Epithelial cell of esophagus (primary cell): ENCODE measurements around the gene GLUD1.
"Not testable (repeated sequence)": the region's sequence is repeated elsewhere in the genome, so short reads cannot be mapped to it uniquely, and the experiment has no call there.

Source experiments
- DNase-seq: peaks from one replicate; pipeline ENCODE4 v3.0.0; 2010; ENCODE audit warnings: low read depth
- H3K4me3 ChIP-seq: 2 replicates; pipeline ENCODE4 v1.5.1; 2011; ENCODE audit warnings: mild to moderate bottlenecking, low read length, control low read depth
- CTCF ChIP-seq: IDR thresholded peaks from 2 replicates; pipeline ENCODE4 v1.5.1; 2011; ENCODE audit warnings: low read depth, mild to moderate bottlenecking, low read length, control low read depth, inconsistent platforms; ENCODE audit not compliant: insufficient read depth; ENCODE audit errors: missing control alignments

Gene GLUD1

GRCh38 chr10:87079106-87079836 lies 15.4 kb downstream of the GLUD1 start:
- DNase-seq = no peak
- no peak overlapping the region for H3K4me3 ChIP-seq
- no peak for TF ChIP-seq CTCF

- DNase-seq = not testable (repeated sequence)
Observed at GRCh38 chr10:87076421-87076820, 18.2 kb downstream of the GLUD1 start.

GRCh38 chr10:87072449-87072848 lies 22.2 kb downstream of the GLUD1 start:
- H3K4me3 ChIP-seq = no peak overlapping the region
- no peak for TF ChIP-seq CTCF
- no peak for DNase-seq

More at GRCh38 chr10:87076421-87076820, 18.2 kb downstream of the GLUD1 start:
- H3K4me3 ChIP-seq = not testable (repeated sequence)

GRCh38 chr10:87068281-87068680 lies 26.4 kb downstream of the GLUD1 start:
- no peak for TF ChIP-seq CTCF
- H3K4me3 ChIP-seq = no peak overlapping the region
- no peak for DNase-seq

GRCh38 chr10:87066865-87067264 lies 27.8 kb downstream of the GLUD1 start:
- no peak for TF ChIP-seq CTCF
- H3K4me3 ChIP-seq = no peak overlapping the region
- DNase-seq = no peak

GRCh38 chr10:87066178-87066577 lies 28.5 kb downstream of the GLUD1 start:
- no peak for DNase-seq
- no peak for TF ChIP-seq CTCF
- no peak overlapping the region for H3K4me3 ChIP-seq

GRCh38 chr10:87064651-87065050 lies 30.0 kb downstream of the GLUD1 start:
- no peak overlapping the region for H3K4me3 ChIP-seq
- no peak for TF ChIP-seq CTCF
- DNase-seq = no peak
